ENCODE results near the gene PTPRN2.

- no peak for TF ChIP-seq POLR2AphosphoS5 (IDR thresholded peaks at IDR 0.05; ENCODE audit: low read depth, low read length)
- TF ChIP-seq CTCF (IDR thresholded peaks at IDR 0.05) = no peak
Observed at GRCh38 chr7:157502701-157503111, 1084.9 kb downstream of the PTPRN2 start.
